OCI-M2 (cell line): ENCODE data around the gene DBT.
"Not testable (repeated sequence)": the region's sequence is repeated elsewhere in the genome, so short reads cannot be mapped to it uniquely, and the experiment has no call there.

Source experiments
- DNase-seq: peaks from one replicate; lab custom pipeline; 2025; ENCODE audit not compliant: unreplicated experiment; lab: John Stamatoyannopoulos, UW

The DBT gene

DNA sequence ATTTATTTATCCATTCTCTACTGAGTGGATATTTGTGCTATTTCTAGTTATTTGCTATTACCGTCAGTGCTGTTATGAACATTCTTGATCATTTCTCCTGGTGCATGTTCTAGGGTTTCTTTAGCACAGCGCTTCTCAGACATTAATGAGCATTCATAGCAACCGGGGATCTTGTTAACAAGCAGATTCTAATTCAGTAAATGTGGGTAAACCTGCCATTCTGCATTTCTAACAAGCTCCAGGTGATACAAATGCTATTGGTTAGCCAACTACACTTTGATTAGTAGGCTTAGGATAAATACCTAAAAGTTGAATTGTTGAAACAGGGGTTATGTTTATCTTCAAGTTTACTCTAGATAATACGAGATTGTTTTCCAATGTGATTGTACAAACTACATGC is 3.3 kb upstream of the DBT start:
- DNase-seq = no peak

DNA sequence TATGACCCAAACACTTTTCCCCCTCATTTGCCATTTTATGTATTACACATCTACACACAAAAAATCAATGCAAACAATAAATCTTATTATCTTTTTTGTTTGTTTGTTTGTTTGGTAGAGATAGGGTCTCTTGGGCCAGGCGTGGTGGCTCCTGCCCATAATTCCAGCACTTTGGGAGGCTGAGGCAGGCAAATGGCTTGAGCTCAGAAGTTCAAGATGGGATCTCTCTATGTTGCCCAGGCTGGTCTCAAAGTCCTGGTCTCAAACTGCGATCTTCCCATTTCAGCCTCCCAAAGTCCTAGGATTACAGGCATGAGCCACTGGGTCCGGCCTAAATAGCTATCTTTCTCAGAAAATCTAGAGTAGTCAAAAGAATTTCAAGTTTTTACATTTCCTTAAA is 1.2 kb upstream of the DBT start:
- DNase-seq = no peak

DNA sequence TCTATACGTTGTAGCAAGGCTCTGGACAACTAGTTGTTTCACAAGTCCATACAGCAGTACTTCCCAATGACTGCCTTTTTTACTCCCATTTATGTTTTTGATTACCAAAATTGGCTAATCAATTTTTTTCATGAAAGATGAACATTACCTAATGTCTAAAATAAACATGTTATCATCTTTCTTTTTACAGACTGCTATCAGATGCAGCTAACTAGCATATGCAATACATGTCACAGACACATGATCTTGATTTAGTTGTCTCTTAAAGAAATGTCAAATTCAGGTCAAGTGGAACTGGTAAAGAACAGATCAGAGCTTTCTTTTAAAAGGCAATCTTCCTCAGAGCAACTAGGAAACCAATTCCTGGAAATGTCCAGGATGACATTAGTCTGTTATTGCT is 630 bp upstream of the DBT start:
- no peak for DNase-seq

DNA sequence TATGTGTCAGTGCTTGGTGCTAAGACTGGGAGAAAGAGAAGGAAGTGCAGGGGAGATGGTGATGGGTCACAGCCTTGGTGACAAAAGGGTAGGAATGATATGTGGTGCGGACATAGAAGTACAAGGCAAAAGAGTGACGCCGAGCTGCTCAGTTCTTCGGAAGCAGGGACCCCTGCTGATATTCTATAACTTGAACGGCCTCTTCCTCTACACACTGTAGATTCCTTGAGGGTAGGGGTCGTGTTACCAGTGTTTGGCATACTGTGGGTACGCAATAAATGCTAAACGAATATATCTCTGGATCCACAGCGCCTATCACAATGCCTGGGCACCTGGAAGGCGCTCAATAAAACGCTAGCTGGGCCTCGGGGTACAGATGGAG is 488 bp downstream of the DBT start:
- peak; percentile 4 for DNase-seq

DNA sequence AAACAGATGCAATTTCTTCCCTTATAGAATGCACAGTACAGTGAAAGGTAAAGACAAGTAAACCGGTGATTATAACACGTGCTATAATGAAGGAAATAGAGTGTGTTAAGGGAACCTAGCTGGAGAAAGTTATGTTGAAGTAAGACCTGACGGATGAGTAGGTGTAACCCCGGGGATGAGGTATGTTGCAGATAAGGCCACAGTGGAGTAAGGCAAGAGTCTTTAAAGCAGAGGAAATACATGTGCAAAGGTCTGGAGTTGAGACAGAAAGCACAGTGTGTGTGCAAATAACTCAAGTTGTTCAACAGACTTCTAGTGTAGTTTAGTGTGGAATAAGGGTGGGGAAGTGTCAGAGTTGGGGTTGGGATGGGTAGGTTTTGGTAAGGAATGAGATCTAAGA is 2.9 kb downstream of the DBT start:
- DNase-seq = no peak

DNA sequence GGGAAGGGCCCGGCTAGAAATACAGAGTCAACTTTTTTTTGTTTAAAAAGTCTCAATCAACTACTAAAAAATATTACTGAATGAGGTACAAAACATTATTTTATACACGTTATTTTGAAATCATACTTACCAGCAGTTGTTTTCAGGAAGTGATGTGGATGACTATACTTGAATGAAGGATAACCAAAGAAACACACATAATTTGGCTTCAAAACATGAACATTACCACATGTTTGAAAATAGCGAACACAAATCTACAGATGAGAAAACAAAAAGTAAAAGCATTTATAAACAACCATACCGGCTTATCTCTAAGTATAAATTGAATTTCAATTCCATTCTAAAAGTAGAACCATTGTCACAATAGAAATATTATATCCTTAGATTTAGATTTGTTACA is 9.0 kb downstream of the DBT start:
- DNase-seq = no peak

DNA sequence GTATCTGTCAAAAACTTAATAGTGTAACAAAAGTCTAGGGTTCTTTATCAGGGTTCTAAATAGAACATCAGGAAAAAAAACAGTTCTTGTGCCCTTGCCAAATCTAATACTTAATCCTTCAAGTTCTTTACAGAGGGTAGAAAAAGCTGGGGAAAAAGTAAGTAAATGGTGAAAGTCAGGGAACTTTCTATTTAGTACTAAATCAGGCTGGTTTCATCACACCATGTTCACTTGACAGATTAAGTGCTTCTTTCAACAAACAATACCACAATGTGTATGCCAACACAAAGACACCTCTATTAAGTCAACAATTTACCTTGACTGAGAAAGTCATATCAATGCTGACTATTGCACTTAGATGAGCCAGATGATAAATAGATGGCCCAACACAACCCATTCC is 9.7 kb downstream of the DBT start:
- DNase-seq = no peak

DNA sequence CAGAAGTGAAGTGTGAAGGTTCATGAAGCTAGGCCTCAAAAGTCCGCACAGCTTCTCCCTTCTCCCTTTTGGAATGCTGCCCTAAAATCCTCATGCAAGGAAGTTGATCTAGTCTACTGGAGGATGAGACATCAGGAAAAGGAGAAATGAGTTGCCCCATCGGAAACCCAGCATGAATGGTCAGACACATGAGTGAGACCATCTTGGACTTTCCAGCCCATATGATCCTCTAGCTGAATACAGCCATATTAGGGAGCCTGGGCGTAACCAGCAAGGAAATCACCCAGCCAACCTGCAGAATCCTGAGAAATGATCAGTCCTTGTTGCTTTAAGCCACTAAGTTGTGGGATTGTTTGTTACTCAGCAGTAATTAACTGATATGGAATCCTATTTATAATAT is 12.5 kb downstream of the DBT start:
- no peak for DNase-seq

DNA sequence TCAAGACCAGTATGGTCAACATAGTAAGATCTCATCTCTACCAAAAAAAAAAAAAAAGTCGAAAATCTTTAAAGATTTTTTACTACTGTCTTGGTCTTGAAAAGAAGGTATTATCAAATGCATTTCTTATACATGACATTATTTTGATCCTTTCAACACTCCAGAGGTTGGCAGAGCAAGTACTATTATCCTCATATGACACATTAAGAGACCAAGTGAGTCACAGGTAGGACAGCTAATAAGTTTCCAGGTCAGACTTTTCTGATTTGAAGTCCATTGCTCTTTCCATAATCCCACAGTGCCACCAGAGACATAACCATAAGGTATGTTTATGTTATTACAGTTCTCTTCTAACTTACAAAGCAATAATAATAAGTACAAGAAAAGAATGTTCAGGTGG is 15.2 kb downstream of the DBT start:
- DNase-seq = no peak

DNA sequence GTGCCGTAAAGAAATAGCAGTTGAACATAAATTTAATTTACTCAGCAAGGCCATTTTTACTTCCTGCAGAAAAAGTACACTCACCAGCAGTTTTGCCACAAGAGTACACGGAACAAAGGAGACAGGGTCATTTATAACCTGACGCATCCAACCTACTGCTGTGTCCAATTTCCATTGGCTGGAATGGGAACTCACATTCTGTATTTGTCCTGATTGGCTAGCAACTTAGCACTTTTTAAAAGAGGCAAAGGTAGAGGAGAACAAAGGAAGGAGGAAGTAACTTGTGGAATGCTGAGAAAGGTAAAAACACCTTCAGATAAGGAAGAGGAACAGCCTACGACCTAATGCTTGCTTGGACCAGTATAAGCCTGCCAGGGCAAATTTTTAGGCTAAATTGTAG is 16.1 kb downstream of the DBT start:
- DNase-seq = not testable (repeated sequence)

DNA sequence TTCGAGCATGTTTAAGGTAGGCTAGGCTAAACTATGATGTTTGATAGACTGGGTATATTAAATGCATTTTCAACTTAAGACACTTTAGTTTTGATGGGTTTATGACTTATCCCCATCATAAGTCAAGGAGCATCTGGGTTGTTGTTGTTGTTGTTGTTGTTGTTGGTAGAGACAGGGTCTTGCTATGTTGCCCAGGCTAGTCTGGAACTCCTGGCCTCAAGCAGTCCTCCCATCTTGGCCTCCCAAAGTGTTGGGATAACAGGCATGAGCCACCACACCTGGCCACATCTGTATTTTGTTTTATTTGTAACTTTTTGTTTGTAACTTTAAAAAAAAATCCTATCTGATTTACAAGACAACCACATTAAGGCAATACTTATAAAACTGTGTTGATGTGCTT is 17.5 kb downstream of the DBT start:
- no peak for DNase-seq

DNA sequence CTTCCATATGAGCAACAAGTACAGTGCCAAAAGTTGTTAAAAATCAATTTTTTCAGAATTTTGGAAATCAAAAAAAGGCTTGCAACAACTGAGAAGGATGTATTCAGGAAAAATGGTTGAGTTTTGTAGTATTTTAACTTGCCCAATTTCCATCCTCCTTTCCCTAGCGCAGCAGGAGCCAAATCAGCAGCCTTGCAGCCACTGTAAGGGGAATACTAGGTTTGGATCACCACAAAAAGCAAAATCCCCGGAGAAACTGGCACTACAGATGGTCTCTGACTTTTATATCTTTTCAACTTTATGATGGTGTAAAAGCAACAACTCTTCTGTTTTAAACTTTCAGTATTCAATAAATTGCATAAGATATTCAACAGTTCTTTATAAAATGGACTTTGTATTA is 17.9 kb downstream of the DBT start:
- DNase-seq = no peak

DNA sequence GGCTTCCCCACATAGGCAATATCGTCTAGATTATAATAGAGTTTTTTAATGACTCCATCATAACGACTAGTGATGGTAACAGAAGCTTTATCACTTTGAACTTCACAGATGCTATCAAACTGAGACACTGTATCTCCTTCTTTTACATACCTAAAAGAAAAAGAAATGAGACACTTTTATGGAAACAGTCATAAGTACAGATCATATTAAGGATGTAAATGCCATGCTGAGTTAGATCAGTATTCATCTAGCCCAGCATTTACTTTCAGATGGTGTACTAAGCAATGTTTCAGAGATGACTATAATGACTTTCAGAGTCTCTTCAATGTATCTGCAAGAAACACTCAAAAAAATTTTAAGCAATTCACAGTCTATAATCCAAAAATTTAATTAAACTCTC is 18.9 kb downstream of the DBT start:
- DNase-seq = no peak

DNA sequence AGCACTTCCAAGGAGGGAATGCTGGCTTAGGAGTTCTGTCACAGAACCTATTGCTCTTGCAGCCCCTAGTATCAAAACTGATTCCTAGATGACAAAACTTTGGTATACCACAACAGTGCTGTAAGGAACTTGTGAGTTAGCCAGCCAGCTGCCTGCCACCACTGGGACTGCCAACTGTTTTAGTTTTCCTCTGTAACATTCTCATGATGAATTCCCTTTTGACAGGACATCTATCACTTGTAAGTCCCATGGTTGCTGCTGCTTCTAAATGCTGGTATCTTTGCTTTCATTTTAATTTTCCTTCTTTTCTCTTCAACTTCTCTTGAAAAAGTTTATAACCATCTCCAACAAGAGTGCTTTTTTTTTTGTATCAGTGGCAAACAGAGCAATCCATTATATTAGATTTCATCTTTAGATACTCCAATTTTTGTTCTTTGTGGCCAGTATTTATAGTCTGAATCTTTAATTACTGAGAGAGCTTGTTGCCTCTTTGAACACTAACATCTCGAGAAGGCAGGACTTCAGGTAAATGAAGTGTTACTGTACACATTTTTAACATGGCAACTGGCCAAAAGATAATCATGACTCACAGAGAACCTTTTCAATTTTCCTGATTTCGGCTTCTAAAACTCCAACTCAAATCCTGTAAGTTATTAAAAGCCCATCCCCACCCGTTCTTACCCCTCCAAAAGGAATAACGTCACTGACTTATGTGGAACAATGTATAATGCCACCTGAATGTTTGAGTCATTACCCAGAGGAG is 19.8 kb downstream of the DBT start:
- no peak for DNase-seq

DNA sequence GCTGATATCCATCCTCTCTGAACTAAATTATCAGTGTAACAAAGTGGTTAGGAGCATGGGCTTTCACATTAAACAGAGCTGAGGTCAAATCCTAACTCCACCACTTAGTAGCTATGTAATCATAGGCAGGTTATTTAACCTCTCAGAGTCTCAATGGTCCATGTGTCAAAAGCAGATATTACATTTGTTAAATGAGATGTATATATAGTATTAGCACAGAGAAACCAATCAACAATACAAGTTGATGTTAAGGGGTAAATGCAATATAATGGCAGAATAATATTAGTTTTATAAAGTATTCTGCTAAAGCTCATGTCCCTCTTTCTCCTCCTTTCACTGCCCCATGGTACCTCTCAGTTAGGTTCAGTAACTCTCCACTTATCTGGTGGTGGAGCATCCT is 27.2 kb downstream of the DBT start:
- DNase-seq = no peak

DNA sequence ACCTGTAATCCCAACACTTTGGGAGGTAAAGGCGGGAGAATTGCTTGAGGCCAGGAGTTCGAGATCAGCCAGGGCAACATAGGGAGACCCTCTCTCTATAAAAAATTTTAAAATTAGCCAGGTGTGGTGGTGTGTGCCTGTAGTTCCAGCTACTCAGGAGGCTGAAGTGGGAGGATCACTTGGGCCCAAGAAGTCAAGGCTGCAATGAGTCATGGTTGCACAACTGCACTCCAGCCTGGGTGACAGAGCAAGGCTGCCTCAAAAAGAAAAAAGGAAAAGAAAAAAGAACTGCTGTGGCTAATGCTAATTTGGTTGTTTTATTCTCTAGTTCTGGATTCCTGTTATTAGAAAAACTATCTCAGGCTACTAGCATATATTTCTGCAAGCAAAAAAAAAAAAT is 29.8 kb downstream of the DBT start:
- DNase-seq = no peak

DNA sequence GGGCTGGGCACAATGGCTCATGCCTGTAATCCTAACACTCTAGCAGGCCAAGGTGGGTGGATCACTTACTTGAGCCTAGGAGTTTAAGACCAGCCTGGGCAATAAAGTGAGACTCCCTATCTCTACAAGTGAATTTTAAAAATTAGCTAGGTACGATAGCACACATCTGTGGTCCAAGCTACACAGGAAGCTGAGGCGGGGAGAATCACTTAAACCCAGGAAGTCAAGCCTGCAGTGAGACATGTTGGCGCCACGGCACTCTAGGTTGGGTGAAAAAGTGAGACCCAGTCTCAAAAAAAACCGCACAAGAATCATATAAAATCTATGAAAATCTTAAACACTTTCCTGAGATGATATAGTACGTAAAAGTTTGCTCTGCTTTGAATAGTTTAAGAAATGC is 30.2 kb downstream of the DBT start:
- DNase-seq = no peak

DNA sequence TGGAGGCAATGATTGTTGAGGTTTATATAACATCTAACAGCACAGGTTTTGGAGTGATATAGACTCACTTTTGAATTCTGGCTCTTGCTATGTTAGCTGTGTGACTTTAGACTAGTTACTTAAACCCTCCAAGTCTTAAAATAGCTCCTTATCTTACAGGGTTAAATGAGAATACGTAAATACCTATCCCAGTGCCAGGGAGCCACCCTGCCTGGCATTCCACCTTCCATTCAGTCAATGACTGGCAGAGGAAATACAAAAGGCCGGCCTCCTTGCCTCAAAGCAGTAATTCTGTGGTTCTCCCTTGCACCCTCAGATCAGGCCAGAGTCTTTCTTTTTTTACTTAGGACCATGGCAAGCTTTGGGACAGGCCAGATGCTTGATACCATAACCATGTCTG is 31.8 kb downstream of the DBT start:
- DNase-seq = no peak

DNA sequence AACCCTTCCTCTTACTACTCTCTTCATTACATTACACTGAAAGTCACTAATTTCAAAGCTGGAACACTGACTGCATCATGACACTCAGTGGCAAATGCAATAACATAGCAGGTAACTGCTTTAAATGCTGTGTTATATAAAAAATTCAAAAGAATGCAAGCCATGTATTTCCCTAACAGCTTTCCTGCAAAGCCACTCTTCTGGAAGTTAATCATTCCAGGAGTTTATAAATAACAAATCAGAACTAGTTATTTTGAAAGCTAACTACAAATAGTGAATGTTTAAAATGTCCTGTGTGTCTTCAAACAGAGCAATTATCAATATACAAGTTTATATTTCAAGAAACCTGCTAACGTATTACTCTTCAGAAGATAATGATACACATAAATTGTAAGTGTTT is 34.5 kb downstream of the DBT start:
- DNase-seq = no peak

DNA sequence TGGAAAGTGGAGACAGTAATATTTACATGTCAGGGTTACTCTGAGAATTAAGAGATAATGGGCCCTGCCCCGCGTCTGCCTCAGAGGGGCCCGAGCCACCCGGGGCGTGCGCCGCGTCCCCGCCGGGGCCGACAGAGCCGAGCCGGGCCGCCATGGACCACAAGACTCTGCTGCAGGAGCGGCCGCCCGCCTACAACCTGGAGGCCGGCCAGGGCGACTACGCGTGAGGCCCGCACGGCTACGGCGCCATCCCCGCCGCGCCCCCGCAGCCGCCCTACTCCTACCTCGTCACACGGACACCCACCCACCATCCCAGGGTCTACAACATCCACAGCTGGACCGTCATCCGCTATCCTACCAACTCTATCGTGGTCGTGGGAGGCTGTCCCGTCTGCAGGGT is 36.5 kb downstream of the DBT start:
- no peak for DNase-seq

DNA sequence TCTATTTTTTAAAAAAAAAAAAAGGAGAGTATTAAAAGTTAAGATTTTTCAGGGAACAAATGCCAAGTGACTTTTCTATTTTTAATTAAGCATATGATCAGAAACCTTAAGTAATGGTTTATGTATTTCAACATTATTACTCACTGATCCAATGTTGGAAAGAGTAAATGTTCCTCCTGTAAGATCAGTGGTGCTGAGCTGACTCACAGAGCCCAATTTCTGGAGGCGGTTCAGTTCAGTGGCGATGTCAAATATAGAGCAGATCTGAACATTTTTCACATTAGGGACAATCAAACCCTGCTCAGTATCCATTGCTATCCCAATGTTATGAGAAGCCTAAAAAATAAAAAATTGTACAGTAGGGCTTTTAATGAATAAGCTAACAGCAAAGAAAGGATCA is 43.3 kb downstream of the DBT start:
- DNase-seq = no peak

DNA sequence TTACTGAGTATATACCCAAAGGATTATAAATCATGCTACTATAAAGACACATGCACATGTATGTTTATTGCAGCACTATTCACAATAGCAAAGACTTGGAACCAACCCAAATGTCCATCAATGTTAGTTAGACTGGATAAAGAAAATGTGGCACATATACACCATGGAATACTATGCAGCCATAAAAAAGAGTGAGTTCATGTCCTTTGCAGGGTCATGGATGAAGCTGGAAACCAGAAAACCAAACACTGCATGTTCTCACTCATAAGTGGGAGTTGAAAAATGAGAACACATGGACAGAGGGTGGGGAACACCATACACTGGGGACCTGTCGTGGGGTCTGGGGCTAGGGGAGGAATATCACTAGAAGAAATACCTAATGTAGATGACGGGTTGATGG is 44.0 kb downstream of the DBT start:
- not testable (repeated sequence) for DNase-seq

DNA sequence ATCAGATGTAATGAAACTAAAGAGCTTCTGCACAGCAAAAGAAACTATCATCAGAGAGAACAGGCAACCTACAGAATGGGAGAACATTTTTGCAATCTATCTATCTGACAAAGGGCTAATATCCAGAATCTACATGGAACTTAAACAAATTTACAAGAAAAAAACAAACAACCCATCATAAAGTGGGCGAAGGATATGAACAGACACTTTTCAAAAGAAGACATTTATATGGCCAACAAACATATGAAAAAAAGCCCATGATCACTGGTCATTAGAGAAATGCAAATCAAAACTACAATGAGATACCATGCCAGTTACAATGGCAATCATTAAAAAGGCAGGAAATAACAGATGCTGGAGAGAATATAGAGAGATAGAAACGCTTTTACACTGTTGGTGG is 44.5 kb downstream of the DBT start:
- DNase-seq = not testable (repeated sequence)

DNA sequence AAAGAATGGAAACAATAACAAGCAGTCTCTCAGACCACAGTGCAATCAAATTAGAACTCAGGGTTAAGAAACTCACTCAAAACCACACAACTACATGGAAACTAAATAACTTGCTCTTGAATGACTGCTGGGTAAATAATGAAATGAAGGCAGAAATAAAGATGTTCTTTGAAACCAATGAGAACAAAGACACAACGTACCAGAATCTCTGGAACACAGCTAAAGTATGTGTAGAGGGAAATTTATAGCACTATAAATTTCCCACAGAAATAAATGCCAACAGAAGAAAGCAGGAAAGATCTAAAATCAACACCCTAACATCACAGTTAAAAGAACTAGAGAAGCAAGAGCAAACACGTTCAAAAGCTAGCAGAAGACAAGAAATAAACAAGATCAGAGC is 46.9 kb downstream of the DBT start:
- not testable (repeated sequence) for DNase-seq
